Central memory CD8-positive, alpha-beta T cell (primary cell): ENCODE results near the gene EPAS1.

Source experiments
- ATAC-seq: fragments of 150-1000 bp; cut with Tn5 transposase; replicated peaks from 2 replicates; pipeline ENCODE4 v1.10.0; 2022; ENCODE audit warnings: mild to moderate bottlenecking, moderate FRiP score, moderate number of reproducible peaks; ENCODE audit not compliant: poor library complexity, severe bottlenecking; ENCODE audit errors: extremely low read depth
- DNase-seq, 2 donors: peaks; one replicate each; pipeline ENCODE4 v3.0.0; 2021; ENCODE audit warnings: low spot score in 2 of 2
- H3K27ac Mint-ChIP-seq: one replicate; pipeline ENCODE4 v1.8.0; 2022; ENCODE audit warnings: low read depth, mild to moderate bottlenecking, moderate library complexity, mixed read lengths
- H3K27me3 Mint-ChIP-seq: one replicate; pipeline ENCODE4 v1.8.0; 2022; ENCODE audit warnings: mixed read lengths
- H3K36me3 Mint-ChIP-seq: one replicate; pipeline ENCODE4 v1.8.0; 2022; ENCODE audit warnings: mild to moderate bottlenecking, moderate library complexity, mixed read lengths; ENCODE audit not compliant: insufficient read depth
- H3K4me1 Mint-ChIP-seq: one replicate; pipeline ENCODE4 v1.8.0; 2022; ENCODE audit warnings: mixed read lengths
- H3K4me3 Mint-ChIP-seq: one replicate; pipeline ENCODE4 v1.8.0; 2022; ENCODE audit warnings: mild to moderate bottlenecking, moderate library complexity, mixed read lengths
- H3K9me3 Mint-ChIP-seq: one replicate; pipeline ENCODE4 v1.8.0; 2022; ENCODE audit warnings: mixed read lengths

Gene EPAS1

GRCh38 chr2:46383784-46384456, 86.7 kb downstream of the EPAS1 start:
- H3K27ac Mint-ChIP-seq = no peak overlapping the region
- H3K36me3 Mint-ChIP-seq = no peaks in the 10 kb centered on the region
- H3K27me3 Mint-ChIP-seq = peaks cover under 1% of the 10 kb centered on the region
- DNase-seq = no peak
- no peaks in the 10 kb centered on the region for H3K9me3 Mint-ChIP-seq
- no peak for ATAC-seq
- H3K4me3 Mint-ChIP-seq = no peak overlapping the region
- no peaks in the 10 kb centered on the region for H3K4me1 Mint-ChIP-seq

GRCh38 chr2:46384457-46384815, 87.2 kb downstream of the EPAS1 start:
- Mint-ChIP-seq H3K36me3 (no peaks in the 10 kb centered on the region), H3K27ac (no peak overlapping the region), H3K9me3 (no peaks in the 10 kb centered on the region), H3K4me1 (no peaks in the 10 kb centered on the region), H3K4me3 (no peak overlapping the region), H3K27me3 (peaks cover 5% of the 10 kb centered on the region)
- ATAC-seq (no peak), DNase-seq (no peak)

- Mint-ChIP-seq H3K36me3 (no peaks in the 10 kb centered on the region), H3K4me1 (no peaks in the 10 kb centered on the region), H3K27ac (no peak overlapping the region), H3K27me3 (peaks cover 7% of the 10 kb centered on the region), H3K4me3 (no peak overlapping the region), H3K9me3 (no peaks in the 10 kb centered on the region)
- ATAC-seq = no peak
- no peak for DNase-seq
Observed at GRCh38 chr2:46385786-46386577, 88.8 kb downstream of the EPAS1 start.

- Mint-ChIP-seq H3K4me1 (no peaks in the 10 kb centered on the region), H3K36me3 (no peaks in the 10 kb centered on the region), H3K9me3 (no peaks in the 10 kb centered on the region), H3K4me3 (no peak overlapping the region), H3K27me3 (peaks cover 14% of the 10 kb centered on the region), H3K27ac (no peak overlapping the region)
- no peak for DNase-seq
- ATAC-seq = no peak
Observed at GRCh38 chr2:46386763-46387162, 89.6 kb downstream of the EPAS1 start.

- H3K9me3 Mint-ChIP-seq = no peaks in the 10 kb centered on the region
- H3K4me1 Mint-ChIP-seq = no peaks in the 10 kb centered on the region
- H3K27ac Mint-ChIP-seq = no peak overlapping the region
- no peak overlapping the region for H3K4me3 Mint-ChIP-seq
- ATAC-seq (no peak), DNase-seq (no peak)
- no peaks in the 10 kb centered on the region for H3K36me3 Mint-ChIP-seq
- peaks cover 20% of the 10 kb centered on the region for H3K27me3 Mint-ChIP-seq
Observed at GRCh38 chr2:46387292-46387691, 90.1 kb downstream of the EPAS1 start.

GRCh38 chr2:46387886-46388515, 90.8 kb downstream of the EPAS1 start:
- ATAC-seq = no peak
- no peak for DNase-seq
- Mint-ChIP-seq H3K27me3 (peaks cover 26% of the 10 kb centered on the region), H3K27ac (no peak overlapping the region), H3K4me1 (no peaks in the 10 kb centered on the region), H3K4me3 (no peak overlapping the region), H3K9me3 (no peaks in the 10 kb centered on the region), H3K36me3 (no peaks in the 10 kb centered on the region)

- Mint-ChIP-seq H3K4me3 (no peak overlapping the region), H3K36me3 (no peaks in the 10 kb centered on the region), H3K4me1 (no peaks in the 10 kb centered on the region), H3K27ac (no peak overlapping the region), H3K9me3 (no peaks in the 10 kb centered on the region), H3K27me3 (peaks cover 26% of the 10 kb centered on the region)
- ATAC-seq (no peak), DNase-seq (no peak)
Observed at GRCh38 chr2:46388881-46389280, 91.7 kb downstream of the EPAS1 start.

GRCh38 chr2:46389417-46389916, 92.3 kb downstream of the EPAS1 start:
- DNase-seq = no peak
- no peaks in the 10 kb centered on the region for H3K4me1 Mint-ChIP-seq

GRCh38 chr2:46390036-46390435, 92.8 kb downstream of the EPAS1 start:
- Mint-ChIP-seq H3K27ac (no peak overlapping the region), H3K36me3 (no peaks in the 10 kb centered on the region), H3K27me3 (peaks cover 26% of the 10 kb centered on the region), H3K4me1 (peaks cover 1% of the 10 kb centered on the region), H3K4me3 (no peak overlapping the region), H3K9me3 (no peaks in the 10 kb centered on the region)
- ATAC-seq (no peak), DNase-seq (no peak)

More at GRCh38 chr2:46389417-46389916, 92.3 kb downstream of the EPAS1 start:
- ATAC-seq = no peak
- Mint-ChIP-seq H3K27ac (no peak overlapping the region), H3K36me3 (no peaks in the 10 kb centered on the region), H3K4me3 (no peak overlapping the region), H3K9me3 (no peaks in the 10 kb centered on the region), H3K27me3 (peaks cover 26% of the 10 kb centered on the region)

- Mint-ChIP-seq H3K4me1 (peaks cover 5% of the 10 kb centered on the region), H3K9me3 (no peaks in the 10 kb centered on the region), H3K27ac (no peak overlapping the region), H3K4me3 (no peak overlapping the region), H3K27me3 (peaks cover 26% of the 10 kb centered on the region), H3K36me3 (no peaks in the 10 kb centered on the region)
- no peak for ATAC-seq
- no peak for DNase-seq
Observed at GRCh38 chr2:46390901-46391395, 93.7 kb downstream of the EPAS1 start.

- no peak for ATAC-seq
- Mint-ChIP-seq H3K27ac (no peak overlapping the region), H3K27me3 (peaks cover 37% of the 10 kb centered on the region), H3K4me1 (peaks cover 5% of the 10 kb centered on the region), H3K9me3 (no peaks in the 10 kb centered on the region), H3K36me3 (no peaks in the 10 kb centered on the region), H3K4me3 (no peak overlapping the region)
- DNase-seq = no peak
Observed at GRCh38 chr2:46392561-46393346, 95.5 kb downstream of the EPAS1 start.

- ATAC-seq (no peak), DNase-seq (no peak)
- Mint-ChIP-seq H3K4me1 (peaks cover 5% of the 10 kb centered on the region), H3K27me3 (peaks cover 37% of the 10 kb centered on the region), H3K27ac (no peak overlapping the region), H3K4me3 (no peak overlapping the region), H3K9me3 (no peaks in the 10 kb centered on the region), H3K36me3 (no peaks in the 10 kb centered on the region)
Observed at GRCh38 chr2:46393347-46393820, 96.2 kb downstream of the EPAS1 start.
